Central memory CD8-positive, alpha-beta T cell (primary cell): Measurements from ENCODE around the gene C2CD2.

Experiments
- ATAC-seq: fragments of 150-1000 bp; cut with Tn5 transposase; replicated peaks from 2 replicates; pipeline ENCODE4 v1.10.0; 2022; ENCODE audit warnings: mild to moderate bottlenecking, moderate FRiP score, moderate number of reproducible peaks; ENCODE audit not compliant: poor library complexity, severe bottlenecking; ENCODE audit errors: extremely low read depth
- DNase-seq, 2 donors: peaks; one replicate each; pipeline ENCODE4 v3.0.0; 2021; ENCODE audit warnings: low spot score in 2 of 2
- H3K27ac Mint-ChIP-seq: one replicate; pipeline ENCODE4 v1.8.0; 2022; ENCODE audit warnings: low read depth, mild to moderate bottlenecking, moderate library complexity, mixed read lengths
- H3K27me3 Mint-ChIP-seq: one replicate; pipeline ENCODE4 v1.8.0; 2022; ENCODE audit warnings: mixed read lengths
- H3K36me3 Mint-ChIP-seq: one replicate; pipeline ENCODE4 v1.8.0; 2022; ENCODE audit warnings: mild to moderate bottlenecking, moderate library complexity, mixed read lengths; ENCODE audit not compliant: insufficient read depth
- H3K4me1 Mint-ChIP-seq: one replicate; pipeline ENCODE4 v1.8.0; 2022; ENCODE audit warnings: mixed read lengths
- H3K4me3 Mint-ChIP-seq: one replicate; pipeline ENCODE4 v1.8.0; 2022; ENCODE audit warnings: mild to moderate bottlenecking, moderate library complexity, mixed read lengths
- H3K9me3 Mint-ChIP-seq: one replicate; pipeline ENCODE4 v1.8.0; 2022; ENCODE audit warnings: mixed read lengths

The C2CD2 gene

GRCh38 chr21:41901782-41902181, 52.0 kb downstream of the C2CD2 start:
- Mint-ChIP-seq H3K27me3 (no peaks in the 10 kb centered on the region), H3K36me3 (peaks cover 5% of the 10 kb centered on the region), H3K4me3 (no peak overlapping the region), H3K9me3 (no peaks in the 10 kb centered on the region), H3K27ac (no peak overlapping the region), H3K4me1 (no peaks in the 10 kb centered on the region)
- DNase-seq (no peak), ATAC-seq (no peak)

GRCh38 chr21:41901099-41901498, 52.7 kb downstream of the C2CD2 start:
- no peak overlapping the region for H3K4me3 Mint-ChIP-seq
- DNase-seq (no peak), ATAC-seq (no peak)
- H3K36me3 Mint-ChIP-seq: peaks cover 4% of the 10 kb centered on the region
- H3K27ac Mint-ChIP-seq: no peak overlapping the region
- H3K9me3 Mint-ChIP-seq: no peaks in the 10 kb centered on the region
- peaks cover under 1% of the 10 kb centered on the region for H3K4me1 Mint-ChIP-seq
- no peaks in the 10 kb centered on the region for H3K27me3 Mint-ChIP-seq

- H3K36me3 Mint-ChIP-seq: peaks cover 4% of the 10 kb centered on the region
- no peaks in the 10 kb centered on the region for H3K27me3 Mint-ChIP-seq
- no peak overlapping the region for H3K4me3 Mint-ChIP-seq
- no peak overlapping the region for H3K27ac Mint-ChIP-seq
- ATAC-seq: no peak
- DNase-seq: no peak
- peaks cover 6% of the 10 kb centered on the region for H3K4me1 Mint-ChIP-seq
- H3K9me3 Mint-ChIP-seq: no peaks in the 10 kb centered on the region
Measured at GRCh38 chr21:41900401-41900800, 53.4 kb downstream of the C2CD2 start.

DNA sequence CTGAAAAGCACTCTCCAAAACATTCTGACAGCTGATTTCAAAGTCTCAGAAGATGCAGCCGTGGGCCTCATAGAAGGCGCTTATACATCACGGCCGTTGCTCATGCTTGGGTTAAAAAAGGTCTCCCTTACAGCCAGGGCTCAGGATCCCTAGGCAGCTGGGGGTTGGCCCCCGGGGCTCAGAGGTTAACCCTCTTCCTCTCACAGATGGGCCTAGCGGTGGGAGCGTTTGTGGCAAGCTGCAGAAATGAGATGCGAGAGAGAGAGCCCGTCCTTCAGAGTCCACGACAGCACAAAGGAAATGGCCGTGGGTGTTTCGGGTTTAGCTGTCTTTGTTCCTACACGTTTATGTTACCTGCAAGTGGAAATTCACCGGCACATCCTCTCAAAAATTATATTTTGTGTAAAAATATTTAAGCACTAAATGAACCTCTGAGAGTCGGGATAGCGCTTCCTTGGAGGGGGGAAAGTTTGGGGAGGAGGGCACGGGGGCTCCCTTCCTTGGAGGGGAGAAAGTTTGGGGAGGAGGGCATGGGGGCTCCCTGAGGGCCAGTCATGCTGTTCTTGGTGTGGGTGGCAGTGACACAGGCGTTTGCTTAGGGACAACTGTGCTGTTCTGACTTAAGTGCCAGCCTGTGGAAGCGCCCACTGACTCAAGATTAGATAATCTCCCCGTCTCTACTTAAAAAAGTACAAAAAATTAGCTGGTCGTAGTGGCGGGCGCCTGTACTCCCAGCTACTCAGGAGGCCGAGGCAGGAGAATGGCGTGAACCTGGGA, 54.2 kb downstream of the C2CD2 start:
- H3K27me3 Mint-ChIP-seq: no peaks in the 10 kb centered on the region
- ATAC-seq (peak; percentile 49), DNase-seq (no peak)
- no peak overlapping the region for H3K27ac Mint-ChIP-seq
- peaks cover 4% of the 10 kb centered on the region for H3K36me3 Mint-ChIP-seq
- H3K4me1 Mint-ChIP-seq: peaks cover 6% of the 10 kb centered on the region
- H3K4me3 Mint-ChIP-seq: no peak overlapping the region
- H3K9me3 Mint-ChIP-seq: no peaks in the 10 kb centered on the region

DNA sequence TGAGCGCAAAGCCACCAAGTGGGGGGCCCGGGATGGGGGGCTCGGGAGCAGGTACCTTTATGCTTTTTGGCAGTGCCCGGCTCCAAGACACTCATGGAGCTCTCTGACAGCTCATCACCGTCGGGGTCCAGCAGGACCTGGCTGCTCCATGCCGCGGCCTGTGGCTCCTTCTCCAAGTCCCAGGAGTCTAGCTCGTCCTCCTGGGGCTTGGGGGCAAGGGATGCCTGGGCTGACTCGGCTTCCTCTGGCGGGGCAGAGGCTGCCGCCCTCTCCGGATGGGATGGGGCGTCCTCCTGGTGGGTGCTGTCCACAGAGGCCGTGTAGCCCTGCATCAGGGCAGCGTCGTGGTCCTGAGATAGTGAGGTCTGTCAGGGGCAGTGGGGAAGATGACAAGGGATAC, 54.8 kb downstream of the C2CD2 start:
- ATAC-seq (no peak), DNase-seq (no peak)
- H3K27me3 Mint-ChIP-seq: no peaks in the 10 kb centered on the region
- H3K4me1 Mint-ChIP-seq: peaks cover 6% of the 10 kb centered on the region
- H3K9me3 Mint-ChIP-seq: no peaks in the 10 kb centered on the region
- peaks cover 4% of the 10 kb centered on the region for H3K36me3 Mint-ChIP-seq
- no peak overlapping the region for H3K4me3 Mint-ChIP-seq
- no peak overlapping the region for H3K27ac Mint-ChIP-seq

DNA sequence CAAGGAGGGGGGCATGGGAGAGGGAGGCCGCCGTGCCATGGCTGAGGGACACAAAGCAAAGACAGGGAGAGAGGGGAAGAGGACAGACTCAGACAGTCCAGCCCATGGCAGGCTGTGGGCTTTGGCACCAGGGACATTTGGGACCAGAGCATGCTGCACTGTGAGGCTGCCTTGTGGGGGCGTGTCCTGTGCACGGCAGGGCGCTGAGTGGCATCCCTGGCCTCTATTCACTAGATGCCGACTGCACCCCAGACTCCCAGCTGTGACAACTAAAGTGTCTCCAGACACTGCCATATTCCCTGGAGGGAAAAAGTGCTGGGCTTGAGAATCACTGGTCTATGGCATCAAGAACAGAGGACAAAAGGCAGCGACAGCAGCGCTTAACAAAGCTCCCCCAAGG, 56.1 kb downstream of the C2CD2 start:
- ATAC-seq: no peak
- DNase-seq: no peak
- H3K27ac Mint-ChIP-seq: no peak overlapping the region
- H3K9me3 Mint-ChIP-seq: no peaks in the 10 kb centered on the region
- no peaks in the 10 kb centered on the region for H3K27me3 Mint-ChIP-seq
- peaks cover 6% of the 10 kb centered on the region for H3K4me1 Mint-ChIP-seq
- H3K36me3 Mint-ChIP-seq: peaks cover 4% of the 10 kb centered on the region
- H3K4me3 Mint-ChIP-seq: no peak overlapping the region

DNA sequence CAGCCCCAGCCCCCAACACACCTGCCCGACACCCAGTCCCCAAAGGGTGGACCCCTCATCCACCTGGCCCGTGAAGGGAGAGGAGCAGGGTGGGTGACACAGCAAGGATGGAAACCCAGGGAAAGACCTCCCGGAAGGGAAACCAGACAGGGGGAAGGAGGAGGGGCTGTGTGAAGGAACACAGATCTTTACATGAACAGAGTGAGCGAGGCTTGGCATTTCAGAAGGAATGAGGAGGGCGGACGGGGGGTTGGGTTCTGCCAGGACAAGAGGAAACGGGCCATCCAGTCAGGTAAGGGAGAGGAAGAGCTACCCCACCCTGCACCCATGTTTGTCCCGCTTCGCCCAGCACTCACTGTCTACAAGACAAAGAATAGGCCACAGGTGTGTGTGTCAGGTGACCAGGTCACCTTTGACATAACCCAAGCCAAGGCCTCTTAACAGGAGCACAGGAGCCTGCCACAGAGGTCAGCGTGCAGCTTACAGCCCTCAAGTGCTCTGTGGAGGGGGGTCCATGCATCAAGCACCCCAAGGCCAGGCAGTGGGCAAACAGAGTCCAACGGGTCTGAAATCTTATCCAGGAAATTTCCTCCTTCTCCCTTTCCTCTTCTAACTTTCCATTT, 56.7 kb downstream of the C2CD2 start:
- H3K27me3 Mint-ChIP-seq: no peaks in the 10 kb centered on the region
- H3K36me3 Mint-ChIP-seq: peaks cover 4% of the 10 kb centered on the region
- no peak overlapping the region for H3K4me3 Mint-ChIP-seq
- DNase-seq (no peak), ATAC-seq (no peak)
- H3K4me1 Mint-ChIP-seq: peaks cover 6% of the 10 kb centered on the region
- H3K9me3 Mint-ChIP-seq: no peaks in the 10 kb centered on the region
- no peak overlapping the region for H3K27ac Mint-ChIP-seq

- no peak overlapping the region for H3K4me3 Mint-ChIP-seq
- H3K4me1 Mint-ChIP-seq: peaks cover 6% of the 10 kb centered on the region
- DNase-seq (no peak), ATAC-seq (peak; percentile 65)
- H3K27ac Mint-ChIP-seq: peak overlapping the region; percentile 47
- no peaks in the 10 kb centered on the region for H3K9me3 Mint-ChIP-seq
- H3K36me3 Mint-ChIP-seq: peaks cover 2% of the 10 kb centered on the region
- H3K27me3 Mint-ChIP-seq: no peaks in the 10 kb centered on the region
Measured at GRCh38 chr21:41895643-41896493, 58.0 kb downstream of the C2CD2 start.

GRCh38 chr21:41894922-41895557, 58.8 kb downstream of the C2CD2 start:
- ATAC-seq (no peak), DNase-seq (no peak)
- Mint-ChIP-seq H3K36me3 (peaks cover 2% of the 10 kb centered on the region), H3K4me1 (peaks cover 6% of the 10 kb centered on the region), H3K27me3 (no peaks in the 10 kb centered on the region), H3K27ac (no peak overlapping the region), H3K4me3 (no peak overlapping the region), H3K9me3 (no peaks in the 10 kb centered on the region)

DNA sequence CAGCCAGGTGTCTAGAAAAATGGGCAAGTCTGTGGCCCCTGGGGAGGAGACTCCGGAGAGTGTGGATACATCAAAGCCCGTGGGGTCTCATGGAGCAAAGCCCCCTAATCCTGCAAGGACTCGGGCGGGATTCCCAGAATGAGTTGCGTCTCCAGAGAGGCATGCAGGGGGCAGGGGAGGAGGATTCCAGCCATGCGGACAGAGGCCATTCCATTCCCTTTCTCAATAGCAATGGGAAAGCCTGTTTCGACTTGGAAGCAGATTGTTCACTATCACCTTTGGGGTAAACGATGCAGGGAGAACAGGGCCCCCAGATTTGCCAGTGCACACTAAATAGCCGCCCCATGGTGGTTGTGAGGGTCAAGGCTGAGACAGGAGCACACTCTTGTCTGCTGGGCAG, 59.3 kb downstream of the C2CD2 start:
- no peak for ATAC-seq
- no peaks in the 10 kb centered on the region for H3K27me3 Mint-ChIP-seq
- DNase-seq: no peak
- H3K4me3 Mint-ChIP-seq: no peak overlapping the region
- H3K9me3 Mint-ChIP-seq: no peaks in the 10 kb centered on the region
- H3K4me1 Mint-ChIP-seq: peaks cover 6% of the 10 kb centered on the region
- no peak overlapping the region for H3K27ac Mint-ChIP-seq
- H3K36me3 Mint-ChIP-seq: peaks cover 2% of the 10 kb centered on the region

GRCh38 chr21:41892726-41893125, 61.1 kb downstream of the C2CD2 start:
- Mint-ChIP-seq H3K4me3 (no peak overlapping the region), H3K27ac (no peak overlapping the region), H3K36me3 (no peaks in the 10 kb centered on the region), H3K27me3 (no peaks in the 10 kb centered on the region), H3K9me3 (no peaks in the 10 kb centered on the region), H3K4me1 (peaks cover 6% of the 10 kb centered on the region)
- ATAC-seq (no peak), DNase-seq (no peak)

GRCh38 chr21:41891132-41891531, 62.7 kb downstream of the C2CD2 start:
- no peak for ATAC-seq
- Mint-ChIP-seq H3K27me3 (no peaks in the 10 kb centered on the region), H3K9me3 (no peaks in the 10 kb centered on the region), H3K4me1 (peaks cover 6% of the 10 kb centered on the region), H3K4me3 (no peak overlapping the region), H3K36me3 (no peaks in the 10 kb centered on the region), H3K27ac (no peak overlapping the region)
- DNase-seq: no peak
